SK-N-SH (cell line): ENCODE data around the gene EPB41L5.

Experiments used
- EP300 ChIP-seq, 2 experiments: IDR thresholded peaks; 2 replicates each; pipeline versions ENCODE4 v1.4.0 to v1.6.1; 2012; ENCODE audit warnings: borderline replicate concordance in 1 of 2, low read depth in 1 of 2, low read length in 1 of 2
- TEAD4 ChIP-seq: IDR thresholded peaks from 2 replicates; pipeline ENCODE4 v1.4.0; 2012; ENCODE audit warnings: mild to moderate bottlenecking, borderline replicate concordance; ENCODE audit not compliant: insufficient read depth
- TF ChIP-seq, protein P1 (sequence below): fragments of 200-600 bp; sonication (generic); IDR thresholded peaks from 2 replicates; pipeline ENCODE4 v1.6.1; 2017; ENCODE audit warnings: antibody characterized with exemption, mild to moderate bottlenecking, moderate library complexity

DNA sequence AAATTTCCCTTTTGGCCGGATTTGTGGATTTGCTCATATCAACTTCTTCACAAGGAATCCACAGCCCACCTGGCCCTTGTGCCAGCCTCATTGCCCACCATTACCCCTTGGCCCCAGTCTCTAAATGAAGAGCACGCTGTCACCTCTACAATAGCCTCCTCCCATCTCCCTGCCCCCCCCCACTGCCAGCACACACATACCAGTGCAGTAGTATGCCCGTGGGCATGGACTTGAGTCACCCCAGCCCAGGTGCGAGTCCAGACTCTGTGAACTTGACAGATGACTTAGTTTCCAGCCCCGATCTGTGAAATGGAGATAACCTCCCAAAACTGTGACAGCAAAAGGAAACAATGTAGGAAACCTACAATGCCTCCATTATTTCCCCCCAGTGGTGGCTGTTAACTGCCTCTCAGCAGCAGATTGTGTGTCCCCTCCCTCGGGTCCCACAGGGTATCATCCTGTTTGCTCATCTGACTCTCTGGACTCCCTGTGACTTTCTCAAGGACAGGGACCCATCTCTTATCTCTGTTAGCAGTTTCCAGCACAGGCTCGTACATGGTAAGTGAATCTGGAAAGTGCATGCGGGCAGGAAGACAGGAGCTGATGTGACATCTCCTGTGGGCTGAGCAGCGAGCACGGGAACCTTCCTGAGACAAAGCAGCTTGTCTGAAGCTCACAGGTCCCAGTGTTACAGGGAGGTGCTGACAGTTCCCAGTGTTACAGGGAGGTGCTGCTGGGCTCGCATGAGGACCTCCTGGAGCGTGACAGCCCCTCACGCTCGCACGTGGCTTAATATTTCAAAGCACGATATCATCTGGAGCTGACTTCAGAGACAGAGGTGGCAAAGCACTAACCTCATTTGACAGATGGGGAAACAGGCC is 214.5 kb downstream of the EPB41L5 start:
- TF ChIP-seq TEAD4: no peak
- TF ChIP-seq, protein P1, sequence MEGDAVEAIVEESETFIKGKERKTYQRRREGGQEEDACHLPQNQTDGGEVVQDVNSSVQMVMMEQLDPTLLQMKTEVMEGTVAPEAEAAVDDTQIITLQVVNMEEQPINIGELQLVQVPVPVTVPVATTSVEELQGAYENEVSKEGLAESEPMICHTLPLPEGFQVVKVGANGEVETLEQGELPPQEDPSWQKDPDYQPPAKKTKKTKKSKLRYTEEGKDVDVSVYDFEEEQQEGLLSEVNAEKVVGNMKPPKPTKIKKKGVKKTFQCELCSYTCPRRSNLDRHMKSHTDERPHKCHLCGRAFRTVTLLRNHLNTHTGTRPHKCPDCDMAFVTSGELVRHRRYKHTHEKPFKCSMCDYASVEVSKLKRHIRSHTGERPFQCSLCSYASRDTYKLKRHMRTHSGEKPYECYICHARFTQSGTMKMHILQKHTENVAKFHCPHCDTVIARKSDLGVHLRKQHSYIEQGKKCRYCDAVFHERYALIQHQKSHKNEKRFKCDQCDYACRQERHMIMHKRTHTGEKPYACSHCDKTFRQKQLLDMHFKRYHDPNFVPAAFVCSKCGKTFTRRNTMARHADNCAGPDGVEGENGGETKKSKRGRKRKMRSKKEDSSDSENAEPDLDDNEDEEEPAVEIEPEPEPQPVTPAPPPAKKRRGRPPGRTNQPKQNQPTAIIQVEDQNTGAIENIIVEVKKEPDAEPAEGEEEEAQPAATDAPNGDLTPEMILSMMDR: no peak
- no peak for TF ChIP-seq EP300 (IDR thresholded peaks at IDR 0.05; ENCODE audit: borderline replicate concordance in 1 of 2, low read depth in 1 of 2, low read length in 1 of 2)
